8988T (cell line): ENCODE data around the gene HOXA13.

Experiments used
- DNase-seq: peaks from one replicate; pipeline ENCODE4 v3.0.0; 2011

The HOXA13 gene

DNA sequence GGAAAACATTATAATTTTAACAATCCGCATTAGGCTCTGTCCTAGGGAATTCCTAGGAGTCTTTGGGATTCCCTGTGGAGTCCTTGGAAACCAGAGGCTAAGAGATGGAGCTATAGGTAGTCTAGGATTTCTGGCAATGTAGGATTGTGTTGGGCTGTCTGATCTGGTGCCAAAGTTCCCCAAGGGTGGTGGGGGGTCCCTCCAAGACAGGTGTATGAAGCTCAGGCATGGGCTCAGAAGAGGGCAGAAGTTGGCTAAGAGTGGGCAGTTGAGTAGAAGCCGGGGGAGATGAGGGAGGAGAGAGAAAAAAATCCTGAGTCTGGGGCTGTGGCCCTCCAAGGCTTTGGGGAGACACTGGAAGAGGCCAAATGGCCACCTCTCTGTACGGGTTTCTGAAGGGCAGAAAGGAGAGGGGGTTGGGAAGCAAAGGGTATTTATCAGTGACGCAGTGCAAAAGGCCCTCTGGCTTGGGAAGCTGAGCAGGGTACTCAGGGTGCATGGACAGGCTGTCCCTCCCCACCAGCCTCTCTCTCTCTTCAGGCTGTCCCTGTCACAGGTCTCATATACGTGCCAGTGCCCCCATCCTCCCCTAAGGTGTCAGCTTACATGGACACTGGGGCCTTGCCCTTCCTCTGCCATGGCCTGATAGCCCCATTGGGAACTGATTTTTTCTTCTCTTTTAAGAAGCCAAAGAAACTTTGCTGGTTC is 53.2 kb downstream of the HOXA13 start:
- DNase-seq, result no peak

DNA sequence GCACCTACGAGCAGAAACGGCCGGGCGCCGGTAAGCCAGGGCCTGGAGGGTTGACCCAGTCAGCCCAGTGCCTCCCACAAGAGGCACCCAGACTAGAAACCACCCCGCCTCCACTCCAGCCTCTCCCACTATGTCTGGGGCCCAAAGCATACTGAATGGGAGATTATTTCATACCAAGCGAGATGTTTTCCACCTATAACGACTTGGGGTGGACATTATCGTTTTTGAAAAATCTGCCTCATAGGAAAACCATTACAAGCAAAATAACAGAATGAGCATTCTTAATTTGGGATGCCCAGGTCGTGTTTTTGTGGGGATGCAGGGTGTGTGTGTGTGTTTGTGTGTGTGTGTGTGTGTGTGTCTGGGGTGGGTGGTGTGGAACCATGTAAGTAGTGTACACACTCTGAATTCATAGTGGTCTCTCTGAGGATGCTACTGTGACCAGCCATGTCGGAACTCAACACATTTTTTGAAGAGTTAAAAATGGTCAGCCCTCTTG is 53.9 kb downstream of the HOXA13 start:
- no peak for DNase-seq

DNA sequence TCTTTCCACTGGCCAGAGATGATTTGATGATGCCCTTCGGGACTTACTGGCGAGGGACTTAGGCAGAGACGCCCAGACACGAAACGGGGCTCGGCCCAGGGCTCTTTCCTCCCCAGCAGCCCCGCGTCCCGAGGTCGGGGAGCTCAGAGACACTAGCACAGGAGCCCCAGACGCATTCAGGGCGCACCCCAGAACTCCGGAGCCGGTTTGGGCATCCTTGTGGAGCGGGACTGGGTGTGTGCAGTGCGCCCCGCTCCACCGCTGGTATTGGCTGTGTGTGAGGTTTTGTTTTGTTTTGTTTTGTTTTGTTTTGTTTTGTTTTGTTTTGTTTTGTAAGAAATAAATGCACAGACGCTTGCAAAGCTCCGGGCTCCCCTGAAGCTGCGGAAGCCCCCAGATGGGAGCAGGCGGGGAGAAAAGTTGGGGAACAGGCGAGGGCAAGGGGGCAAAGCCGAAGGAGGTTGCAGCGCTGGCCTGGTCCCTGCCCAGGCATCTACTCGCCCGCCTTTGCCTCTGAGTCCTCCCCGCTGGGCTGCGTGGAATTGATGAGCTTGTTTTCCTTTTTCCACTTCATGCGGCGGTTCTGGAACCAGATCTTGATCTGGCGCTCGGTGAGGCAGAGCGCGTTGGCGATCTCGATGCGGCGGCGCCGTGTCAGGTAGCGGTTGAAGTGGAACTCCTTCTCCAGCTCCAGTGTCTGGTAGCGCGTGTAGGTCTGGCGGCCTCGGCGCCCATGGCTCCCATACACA is 54.6 kb downstream of the HOXA13 start:
- DNase-seq, result no peak

DNA sequence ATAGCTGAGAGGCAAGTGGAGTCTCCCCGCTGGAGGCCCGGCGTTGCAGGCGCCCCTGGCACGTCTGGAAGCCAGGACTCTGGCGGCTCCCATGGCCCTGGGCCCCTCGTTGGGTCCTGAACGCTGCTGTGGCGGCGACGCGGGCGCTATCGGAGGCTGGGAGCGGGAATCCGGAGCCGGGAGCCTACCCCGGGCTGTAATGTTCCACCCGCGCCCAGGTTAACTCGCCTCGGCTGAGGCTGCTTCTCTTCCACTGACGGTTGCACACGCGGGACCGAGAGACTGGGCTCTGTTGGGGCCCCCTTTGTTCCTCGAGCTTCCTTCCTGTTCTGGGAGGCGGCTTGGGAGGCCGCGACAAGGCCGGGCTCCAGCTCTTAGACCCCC is 55.1 kb downstream of the HOXA13 start:
- DNase-seq, result no peak
